Peyer's patch (tissue), 4 donors: Measurements from ENCODE around the gene TMEM187.

Experiments
- CTCF ChIP-seq, 6 experiments: fragments of 450-650 bp in 4 of 6; fragments of 200-600 bp in 2 of 6; sonication (generic) in 1 of 6; IDR thresholded peaks; one replicate each; pipeline ENCODE4 v1.5.1; 2017 to 2019; ENCODE audit warnings: antibody characterized with exemption in 6 of 6, mild to moderate bottlenecking in 3 of 6, moderate library complexity in 1 of 6
- POLR2A ChIP-seq, 2 donors: fragments of 450-650 bp; IDR thresholded peaks; one replicate each; pipeline ENCODE4 v1.5.1; 2017; ENCODE audit warnings: antibody characterized with exemption in 2 of 2, mild to moderate bottlenecking in 2 of 2, moderate library complexity in 2 of 2

DNA sequence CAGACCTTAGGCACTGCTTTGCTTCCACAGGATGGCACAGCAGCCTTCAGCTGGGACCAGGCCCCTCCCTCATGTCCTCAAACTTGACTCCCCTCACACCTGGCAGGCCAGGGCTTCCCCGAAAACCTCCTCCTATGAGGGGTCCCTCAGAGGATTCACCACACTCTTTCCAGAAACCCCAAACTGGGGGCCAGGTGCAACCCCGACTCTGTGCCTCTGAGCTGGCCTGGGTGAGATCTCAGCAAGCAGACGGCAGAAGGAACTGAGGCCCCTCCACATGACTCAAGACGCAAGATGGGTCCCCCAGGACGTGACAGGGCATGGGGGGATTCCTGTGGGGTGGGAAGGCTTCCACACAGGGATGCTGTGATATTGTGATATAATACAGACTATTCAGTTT, 7.1 kb upstream of the TMEM187 start:
- TF ChIP-seq CTCF (IDR thresholded peaks at IDR 0.05) (no peak), POLR2A (IDR thresholded peaks at IDR 0.05) (no peak)
